ENCODE results near the gene C4A.
"Not testable (repeated sequence)": the region's sequence is repeated elsewhere in the genome, so short reads cannot be mapped to it uniquely, and the experiment has no call there.

C4A gene

GRCh38 chr6:32046450-32047083 lies 64.7 kb downstream of the C4A start:
- DNase-seq (ENCODE audit: low read depth): peak; percentile 20
- no peak overlapping the region for H3K4me3 ChIP-seq (ENCODE audit: control insufficient read depth, low read depth, low read length)
- TF ChIP-seq CTCF (conservative IDR thresholded peaks at IDR 0.05; ENCODE audit: control insufficient read depth, insufficient read depth, low read depth, low read length): no peak

GRCh38 chr6:32047084-32047478 lies 65.2 kb downstream of the C4A start:
- DNase-seq (ENCODE audit: low read depth): peak; percentile 66
- TF ChIP-seq CTCF (conservative IDR thresholded peaks at IDR 0.05; ENCODE audit: control insufficient read depth, insufficient read depth, low read depth, low read length): no peak
- no peak overlapping the region for H3K4me3 ChIP-seq (ENCODE audit: control insufficient read depth, low read depth, low read length)

GRCh38 chr6:32047539-32047854 lies 65.6 kb downstream of the C4A start:
- no peak for TF ChIP-seq CTCF (conservative IDR thresholded peaks at IDR 0.05; ENCODE audit: control insufficient read depth, insufficient read depth, low read depth, low read length)
- no peak overlapping the region for H3K4me3 ChIP-seq (ENCODE audit: control insufficient read depth, low read depth, low read length)
- no peak for DNase-seq (ENCODE audit: low read depth)

- DNase-seq (ENCODE audit: low read depth): peak; percentile 49
- TF ChIP-seq CTCF (conservative IDR thresholded peaks at IDR 0.05; ENCODE audit: control insufficient read depth, insufficient read depth, low read depth, low read length): peak; percentile 80
- H3K4me3 ChIP-seq (ENCODE audit: control insufficient read depth, low read depth, low read length): no peak overlapping the region
Measured at GRCh38 chr6:32047855-32048766, 66.3 kb downstream of the C4A start.

GRCh38 chr6:32049149-32049548 lies 67.3 kb downstream of the C4A start:
- H3K4me3 ChIP-seq (ENCODE audit: control insufficient read depth, low read depth, low read length); DNase-seq (ENCODE audit: low read depth): not testable (repeated sequence)

- not testable (repeated sequence) for DNase-seq (ENCODE audit: low read depth)
Measured at GRCh38 chr6:32049736-32050135, 67.9 kb downstream of the C4A start.

GRCh38 chr6:32050562-32050961 lies 68.7 kb downstream of the C4A start:
- TF ChIP-seq CTCF (conservative IDR thresholded peaks at IDR 0.05; ENCODE audit: control insufficient read depth, insufficient read depth, low read depth, low read length): no peak

More at GRCh38 chr6:32049736-32050135, 67.9 kb downstream of the C4A start:
- not testable (repeated sequence) for H3K4me3 ChIP-seq (ENCODE audit: control insufficient read depth, low read depth, low read length)

More at GRCh38 chr6:32050562-32050961, 68.7 kb downstream of the C4A start:
- DNase-seq (ENCODE audit: low read depth): no peak
- no peak overlapping the region for H3K4me3 ChIP-seq (ENCODE audit: control insufficient read depth, low read depth, low read length)

Measured in fibroblast of mammary gland (primary cell).